ENCODE data around the gene BMP7.

DNA sequence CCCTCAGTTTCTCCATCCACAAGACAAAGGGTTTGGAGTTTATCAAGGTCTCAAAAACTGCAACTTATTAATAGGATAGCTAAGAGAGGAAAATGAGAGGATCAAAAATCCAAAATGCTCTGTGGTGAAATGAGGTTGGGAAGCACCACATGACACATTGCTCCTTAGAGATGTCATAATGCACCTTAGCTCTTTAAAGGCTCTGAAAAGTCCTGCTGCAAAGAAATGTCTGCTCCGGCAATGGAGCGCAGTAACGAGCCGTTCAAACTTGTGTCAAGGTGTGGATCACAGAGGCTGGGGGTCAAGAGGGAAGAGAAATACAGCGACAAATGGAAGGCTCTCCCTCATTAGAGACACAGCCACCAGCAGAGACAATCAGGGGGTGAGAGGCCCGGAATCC is 53.1 kb downstream of the BMP7 start:
- TF ChIP-seq, protein P1, sequence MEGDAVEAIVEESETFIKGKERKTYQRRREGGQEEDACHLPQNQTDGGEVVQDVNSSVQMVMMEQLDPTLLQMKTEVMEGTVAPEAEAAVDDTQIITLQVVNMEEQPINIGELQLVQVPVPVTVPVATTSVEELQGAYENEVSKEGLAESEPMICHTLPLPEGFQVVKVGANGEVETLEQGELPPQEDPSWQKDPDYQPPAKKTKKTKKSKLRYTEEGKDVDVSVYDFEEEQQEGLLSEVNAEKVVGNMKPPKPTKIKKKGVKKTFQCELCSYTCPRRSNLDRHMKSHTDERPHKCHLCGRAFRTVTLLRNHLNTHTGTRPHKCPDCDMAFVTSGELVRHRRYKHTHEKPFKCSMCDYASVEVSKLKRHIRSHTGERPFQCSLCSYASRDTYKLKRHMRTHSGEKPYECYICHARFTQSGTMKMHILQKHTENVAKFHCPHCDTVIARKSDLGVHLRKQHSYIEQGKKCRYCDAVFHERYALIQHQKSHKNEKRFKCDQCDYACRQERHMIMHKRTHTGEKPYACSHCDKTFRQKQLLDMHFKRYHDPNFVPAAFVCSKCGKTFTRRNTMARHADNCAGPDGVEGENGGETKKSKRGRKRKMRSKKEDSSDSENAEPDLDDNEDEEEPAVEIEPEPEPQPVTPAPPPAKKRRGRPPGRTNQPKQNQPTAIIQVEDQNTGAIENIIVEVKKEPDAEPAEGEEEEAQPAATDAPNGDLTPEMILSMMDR (IDR thresholded peaks at IDR 0.05 in 8 of 11, conservative IDR thresholded peaks at IDR 0.05 in 3 of 11): no peak
- TF ChIP-seq POLR2A (IDR thresholded peaks at IDR 0.05) (no peak), POLR2AphosphoS5 (IDR thresholded peaks at IDR 0.05) (no peak)

Data from spleen (tissue), 7 donors.